CD4-positive, CD25-positive, alpha-beta regulatory T cell (primary cell): ENCODE measurements around the gene BNC1. TPM values are rescaled to one million over a fixed set of nuclear protein-coding genes. Genes with fewer than 3 reads are reported as not detected.
"Not testable (repeated sequence)": the region's sequence is repeated elsewhere in the genome, so short reads cannot be mapped to it uniquely, and the experiment has no call there.

Experiments used
- ATAC-seq, 2 donors: fragments of 150-1000 bp; cut with Tn5 transposase; one replicate each; pipeline ENCODE4 v1.10.0; 2021; ENCODE audit warnings: low read depth in 2 of 2, moderate number of reproducible peaks in 2 of 2, moderate library complexity in 1 of 2
- DNase-seq, 3 donors: peaks; one replicate each; pipeline versions ENCODE4 v3.0.0 to v3.0.0-alpha.2; 2012 to 2022; ENCODE audit warnings: mixed read lengths in 1 of 3
- H3K27ac ChIP-seq: one replicate; pipeline ENCODE4 v1.7.0; 2013; ENCODE audit warnings: mild to moderate bottlenecking, low read length; ENCODE audit not compliant: insufficient read depth, poor library complexity, severe bottlenecking
- H3K27me3 ChIP-seq: one replicate; pipeline ENCODE4 v1.7.0; 2013; ENCODE audit warnings: low read length; ENCODE audit not compliant: control insufficient read depth, insufficient read depth
- H3K36me3 ChIP-seq: one replicate; pipeline ENCODE4 v1.7.0; 2013; ENCODE audit warnings: mild to moderate bottlenecking, low read length, moderate library complexity; ENCODE audit not compliant: control insufficient read depth, insufficient read depth
- H3K4me1 ChIP-seq: 2 replicates; pipeline ENCODE4 v1.7.0; 2013; ENCODE audit warnings: mild to moderate bottlenecking, low read length; ENCODE audit not compliant: insufficient read depth, control insufficient read depth, poor library complexity, severe bottlenecking
- H3K4me3 ChIP-seq: one replicate; pipeline ENCODE4 v1.7.0; 2013; ENCODE audit warnings: low read depth, mild to moderate bottlenecking, low read length, moderate library complexity
- H3K9me3 ChIP-seq, 2 experiments: 1 replicate in 1 of 2; 2 replicates in 1 of 2; pipeline ENCODE4 v1.7.0; 2013; ENCODE audit warnings: low read length in 2 of 2, mild to moderate bottlenecking in 1 of 2, moderate library complexity in 1 of 2; ENCODE audit not compliant: control insufficient read depth in 2 of 2
- H3K27ac Mint-ChIP-seq, 3 donors: one replicate each; pipeline ENCODE4 v1.8.0; 2020 to 2022; ENCODE audit warnings: mild to moderate bottlenecking in 3 of 3, mixed read lengths in 3 of 3, moderate library complexity in 2 of 3
- H3K27me3 Mint-ChIP-seq: one replicate; pipeline ENCODE4 v1.8.0; 2022; ENCODE audit warnings: mild to moderate bottlenecking, mixed read lengths
- H3K36me3 Mint-ChIP-seq: one replicate; pipeline ENCODE4 v1.8.0; 2020; ENCODE audit warnings: mixed read lengths
- H3K4me1 Mint-ChIP-seq, 4 donors: one replicate each; pipeline ENCODE4 v1.8.0; 2020 to 2022; ENCODE audit warnings: mixed read lengths in 4 of 4, mild to moderate bottlenecking in 1 of 4
- H3K4me3 Mint-ChIP-seq, 4 donors: one replicate each; pipeline ENCODE4 v1.8.0; 2020 to 2022; ENCODE audit warnings: mild to moderate bottlenecking in 4 of 4, mixed read lengths in 4 of 4, moderate library complexity in 3 of 4
- H3K9me3 Mint-ChIP-seq, 7 donors: one replicate each; pipeline ENCODE4 v1.8.0; 2020 to 2022; ENCODE audit warnings: mixed read lengths in 7 of 7, mild to moderate bottlenecking in 3 of 7, moderate library complexity in 2 of 7
- polyA plus RNA-seq, 4 donors: library from polyadenylated mRNA; unstranded; fragments of 300-500 nt; fragmentation: Illumina TruSeq; gene quantifications; one replicate each; pipeline ENCODE4 v1.2.3, GENCODE V29; 2021
- total RNA-seq: library from RNA; stranded (reverse); gene quantifications from one replicate; pipeline ENCODE4 v1.2.3, GENCODE V29; 2022

BNC1 gene
- total and polyA plus RNA-seq, 5 donors from 2014 or later: not detected

DNA sequence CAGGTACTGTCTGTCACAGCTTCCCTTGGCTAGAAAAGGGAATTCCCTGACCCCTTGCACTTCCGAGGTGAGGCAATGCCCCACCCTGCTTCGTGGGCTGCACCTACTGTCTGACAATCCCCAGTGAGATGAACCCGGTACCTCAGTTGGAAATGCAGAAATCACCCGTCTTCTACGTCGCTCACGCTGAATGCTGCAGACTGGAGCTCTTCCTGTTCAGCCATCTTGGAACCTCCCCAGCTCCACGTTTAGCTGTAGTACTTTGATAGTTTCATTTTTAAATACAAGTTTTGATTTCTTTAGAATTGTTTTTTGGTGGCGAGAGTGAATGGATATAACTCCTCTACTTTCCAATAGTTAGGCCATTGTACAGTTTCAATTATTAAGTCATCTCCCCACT lies 59.0 kb downstream of the BNC1 start:
- Histone ChIP-seq H3K27ac (no peak overlapping the region), H3K4me1 (no peaks in the 10 kb centered on the region), H3K9me3 (no peaks in the 10 kb centered on the region), H3K27me3 (no peaks in the 10 kb centered on the region), H3K36me3 (no peaks in the 10 kb centered on the region), H3K4me3 (no peak overlapping the region)
- no peaks in the 10 kb centered on the region for H3K36me3 Mint-ChIP-seq
- H3K4me1 Mint-ChIP-seq: peaks cover 0 to 4% (median 0%) of the 10 kb centered on the region in 4 donors
- peaks cover 10% of the 10 kb centered on the region for H3K27me3 Mint-ChIP-seq
- H3K27ac Mint-ChIP-seq: no peak overlapping the region
- H3K9me3 Mint-ChIP-seq: peaks cover 0 to 2% (median 0%) of the 10 kb centered on the region in 7 donors
- H3K4me3 Mint-ChIP-seq: no peak overlapping the region
- no peak for DNase-seq
- no peak for ATAC-seq

DNA sequence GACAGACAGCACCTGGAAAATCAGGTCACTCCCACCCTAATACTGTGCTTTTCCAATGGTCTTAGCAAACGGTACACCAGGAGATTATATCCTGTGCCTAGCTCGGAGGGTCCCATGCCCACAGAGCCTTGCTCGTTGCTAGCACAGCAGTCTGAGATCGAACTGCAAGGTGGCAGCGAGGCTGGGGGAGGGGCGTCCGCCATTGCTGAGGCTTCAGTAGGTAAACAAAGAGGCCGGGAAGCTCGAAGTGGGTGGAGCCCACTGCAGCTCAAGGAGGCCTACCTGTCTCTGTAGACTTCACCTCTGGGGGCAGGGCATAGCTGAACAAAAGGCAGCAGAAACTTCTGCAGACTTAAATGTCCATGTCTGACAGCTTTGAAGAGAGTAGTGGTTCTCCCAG lies 62.7 kb downstream of the BNC1 start:
- not testable (repeated sequence) for H3K36me3 Mint-ChIP-seq, H3K27ac Mint-ChIP-seq, H3K4me1 ChIP-seq, H3K36me3 ChIP-seq, ATAC-seq, H3K4me3 Mint-ChIP-seq, H3K4me1 Mint-ChIP-seq, H3K4me3 ChIP-seq, H3K27me3 ChIP-seq, H3K9me3 Mint-ChIP-seq, H3K9me3 ChIP-seq, DNase-seq, H3K27ac ChIP-seq
- H3K27me3 Mint-ChIP-seq: peaks cover 20% of the 10 kb centered on the region

DNA sequence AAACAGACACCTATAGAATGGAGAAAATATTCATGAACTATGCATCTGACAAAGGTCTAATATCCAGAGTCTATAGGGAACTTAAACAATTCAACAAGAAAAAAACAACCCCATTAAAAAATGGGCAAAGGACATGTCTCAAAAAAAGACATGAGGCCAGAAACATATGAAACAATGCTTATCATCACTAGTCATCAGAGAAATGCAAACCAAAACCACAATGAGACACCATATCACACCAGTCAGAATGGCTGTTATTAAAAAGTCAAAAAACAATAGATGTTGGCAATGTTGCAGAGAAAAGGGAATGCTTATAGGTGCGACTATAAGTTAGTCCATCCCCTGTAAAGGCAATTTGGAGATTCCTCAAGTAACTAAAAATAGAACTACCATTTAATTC lies 65.4 kb downstream of the BNC1 start:
- H3K4me3 ChIP-seq: no peak overlapping the region
- ATAC-seq (no peak), DNase-seq (no peak)
- H3K36me3 Mint-ChIP-seq: no peaks in the 10 kb centered on the region
- no peak overlapping the region for H3K4me3 Mint-ChIP-seq
- H3K9me3 Mint-ChIP-seq: peaks cover 0 to 9% (median 2%) of the 10 kb centered on the region in 7 donors
- H3K9me3 ChIP-seq: no peaks in the 10 kb centered on the region
- H3K4me1 Mint-ChIP-seq: no peaks in the 10 kb centered on the region
- no peaks in the 10 kb centered on the region for H3K4me1 ChIP-seq
- no peak overlapping the region for H3K27ac Mint-ChIP-seq
- no peaks in the 10 kb centered on the region for H3K27me3 ChIP-seq
- no peaks in the 10 kb centered on the region for H3K36me3 ChIP-seq
- peaks cover 40% of the 10 kb centered on the region for H3K27me3 Mint-ChIP-seq
- no peak overlapping the region for H3K27ac ChIP-seq

DNA sequence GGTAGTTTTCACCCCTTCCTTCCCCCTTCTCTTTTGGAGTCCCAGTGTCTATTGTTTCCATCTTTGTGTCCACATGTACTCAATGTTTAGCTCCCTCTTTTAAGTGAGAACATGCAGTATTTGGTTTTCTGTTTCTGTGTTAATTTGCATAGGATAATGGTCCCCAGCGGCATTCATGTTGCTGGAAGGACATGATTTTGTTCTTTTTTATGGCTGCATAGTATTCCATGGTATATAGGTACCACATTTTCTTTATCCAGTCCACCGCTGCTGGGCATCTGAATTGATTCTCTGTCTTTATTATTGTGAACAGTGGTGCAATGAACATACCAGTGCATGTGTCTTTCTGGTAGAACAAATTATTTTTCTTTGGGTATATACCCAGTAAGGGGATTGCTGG lies 69.2 kb downstream of the BNC1 start:
- peaks cover 42% of the 10 kb centered on the region for H3K27me3 Mint-ChIP-seq
- Histone ChIP-seq H3K4me1 (no peaks in the 10 kb centered on the region), H3K36me3 (no peaks in the 10 kb centered on the region), H3K27me3 (peaks cover 7% of the 10 kb centered on the region), H3K4me3 (no peak overlapping the region), H3K27ac (no peak overlapping the region), H3K9me3 (no peaks in the 10 kb centered on the region)
- ATAC-seq: no peak
- no peak overlapping the region for H3K27ac Mint-ChIP-seq
- no peaks in the 10 kb centered on the region for H3K4me1 Mint-ChIP-seq
- peaks cover 0 to 7% (median 2%) of the 10 kb centered on the region in 7 donors for H3K9me3 Mint-ChIP-seq
- H3K4me3 Mint-ChIP-seq: no peak overlapping the region
- DNase-seq: no peak
- no peaks in the 10 kb centered on the region for H3K36me3 Mint-ChIP-seq

DNA sequence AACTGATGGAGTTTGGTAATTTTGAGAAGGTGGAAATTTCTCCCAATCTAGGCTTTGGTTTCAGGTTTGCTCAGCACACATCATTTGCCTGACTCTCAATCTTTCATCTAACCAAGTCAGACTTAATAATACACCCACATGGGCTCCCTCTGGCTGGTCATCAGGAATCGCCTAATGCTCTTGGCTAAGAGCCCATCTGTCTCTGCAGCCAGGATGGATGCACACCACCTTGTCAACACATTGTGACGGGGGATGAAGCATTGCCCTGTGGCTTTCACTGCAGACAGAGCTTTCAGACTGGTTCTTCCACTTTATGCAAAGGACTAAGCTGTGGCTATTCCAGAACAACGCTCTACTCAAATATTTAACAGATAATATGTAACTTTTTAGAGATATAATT lies 73.8 kb downstream of the BNC1 start:
- peaks cover 4 to 6% (median 5%) of the 10 kb centered on the region in 4 donors for H3K4me1 Mint-ChIP-seq
- no peaks in the 10 kb centered on the region for H3K9me3 ChIP-seq
- no peaks in the 10 kb centered on the region for H3K36me3 ChIP-seq
- H3K4me3 ChIP-seq: no peak overlapping the region
- peaks cover 0 to 6% (median 2%) of the 10 kb centered on the region in 7 donors for H3K9me3 Mint-ChIP-seq
- no peak overlapping the region for H3K4me3 Mint-ChIP-seq
- no peaks in the 10 kb centered on the region for H3K36me3 Mint-ChIP-seq
- peaks cover 33% of the 10 kb centered on the region for H3K27me3 Mint-ChIP-seq
- peaks cover 38% of the 10 kb centered on the region for H3K27me3 ChIP-seq
- H3K27ac ChIP-seq: no peak overlapping the region
- no peak overlapping the region for H3K27ac Mint-ChIP-seq
- DNase-seq (no peak), ATAC-seq (no peak)
- H3K4me1 ChIP-seq: peaks cover 10% of the 10 kb centered on the region

DNA sequence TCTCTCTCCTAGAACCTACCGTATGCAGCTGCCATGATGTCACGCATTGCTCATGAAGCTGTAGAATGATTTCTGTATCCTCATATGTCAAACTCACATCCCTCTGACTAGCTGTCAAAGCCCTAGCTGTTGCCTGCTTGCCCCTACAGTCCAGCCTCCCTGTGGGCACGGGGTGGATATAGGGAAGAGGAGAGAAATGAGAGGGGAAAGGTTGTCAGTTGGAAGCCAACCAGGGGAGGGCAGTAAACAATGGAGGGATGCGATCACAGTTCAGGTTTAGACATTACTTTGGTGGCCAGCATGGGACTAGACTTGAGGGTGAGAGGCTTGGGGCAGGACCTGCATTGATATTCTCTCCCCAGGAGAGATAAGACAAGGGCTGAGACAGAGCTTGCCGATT lies 75.1 kb downstream of the BNC1 start:
- peaks cover 0 to 3% (median 0%) of the 10 kb centered on the region in 7 donors for H3K9me3 Mint-ChIP-seq
- peaks cover 4 to 6% (median 5%) of the 10 kb centered on the region in 4 donors for H3K4me1 Mint-ChIP-seq
- no peak overlapping the region for H3K27ac Mint-ChIP-seq
- no peak overlapping the region for H3K4me3 Mint-ChIP-seq
- H3K36me3 Mint-ChIP-seq: no peaks in the 10 kb centered on the region
- peaks cover 10% of the 10 kb centered on the region for H3K4me1 ChIP-seq
- DNase-seq (no peak), ATAC-seq (no peak)
- no peaks in the 10 kb centered on the region for H3K9me3 ChIP-seq
- peaks cover 39% of the 10 kb centered on the region for H3K27me3 Mint-ChIP-seq
- H3K27me3 ChIP-seq: peaks cover 47% of the 10 kb centered on the region
- H3K36me3 ChIP-seq: no peaks in the 10 kb centered on the region
- H3K27ac ChIP-seq: no peak overlapping the region
- H3K4me3 ChIP-seq: no peak overlapping the region

DNA sequence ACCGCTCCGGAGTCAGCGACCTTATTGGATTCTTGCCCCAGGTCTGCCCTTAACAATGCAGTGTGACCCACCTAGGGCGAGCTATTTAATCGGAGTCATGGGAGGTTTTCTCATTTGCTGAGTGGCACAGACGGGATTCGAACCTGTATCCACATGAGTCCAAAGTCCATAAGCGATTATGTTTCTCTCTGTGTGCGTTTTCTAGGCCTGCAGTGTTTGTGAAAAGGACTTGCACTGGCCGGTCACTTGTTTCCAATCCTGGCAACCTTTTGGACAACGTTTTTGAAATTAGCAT lies 76.2 kb downstream of the BNC1 start:
- Histone ChIP-seq H3K27ac (no peak overlapping the region), H3K4me3 (no peak overlapping the region), H3K4me1 (peaks cover 10% of the 10 kb centered on the region), H3K36me3 (no peaks in the 10 kb centered on the region), H3K9me3 (no peaks in the 10 kb centered on the region), H3K27me3 (peaks cover 52% of the 10 kb centered on the region)
- H3K4me3 Mint-ChIP-seq: peak overlapping the region in 1 of 4 donors; percentile 47
- no peak for ATAC-seq
- DNase-seq: no peak
- peaks cover 41% of the 10 kb centered on the region for H3K27me3 Mint-ChIP-seq
- H3K36me3 Mint-ChIP-seq: no peaks in the 10 kb centered on the region
- peaks cover 4 to 6% (median 5%) of the 10 kb centered on the region in 4 donors for H3K4me1 Mint-ChIP-seq
- no peak overlapping the region for H3K27ac Mint-ChIP-seq
- H3K9me3 Mint-ChIP-seq: peaks cover 0 to 3% (median 0%) of the 10 kb centered on the region in 7 donors

DNA sequence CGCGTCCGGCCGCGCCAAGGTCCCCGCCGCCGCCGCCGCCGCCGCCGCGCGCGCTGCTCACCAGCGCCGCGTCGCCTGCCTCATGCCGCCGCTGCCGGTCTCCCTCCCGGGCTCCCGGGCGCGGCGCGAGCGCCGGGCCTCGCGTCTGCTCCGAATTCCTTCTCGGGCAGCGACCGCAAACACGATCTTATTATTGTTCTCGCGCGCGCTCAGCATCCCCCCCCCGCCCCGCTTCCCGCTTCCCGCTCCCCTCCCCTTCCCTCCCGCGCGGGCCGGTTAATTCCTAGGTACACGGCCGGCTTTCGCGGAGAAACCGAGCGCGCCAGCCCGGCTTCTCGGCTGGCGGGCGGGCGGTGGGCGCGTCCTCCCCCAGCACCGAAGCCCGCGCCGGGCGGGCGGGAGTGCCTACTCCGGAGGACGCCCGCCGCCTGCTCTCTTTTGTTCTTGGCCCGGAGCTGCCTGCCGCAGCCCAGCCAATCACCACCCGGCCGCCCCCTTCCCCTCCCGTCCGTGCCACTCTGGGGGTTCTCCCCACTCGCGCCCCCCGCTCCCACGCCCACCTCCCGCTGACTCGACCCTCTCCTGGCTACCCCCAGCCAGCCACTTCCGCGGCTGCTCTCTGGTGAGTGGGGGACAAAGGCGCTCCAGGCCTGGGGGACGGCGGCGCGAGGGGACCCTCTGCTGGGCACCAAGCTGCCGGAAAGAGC lies 76.7 kb downstream of the BNC1 start, which contains the start of gene HDGFL3:
Gene HDGFL3 (minus strand): TSS at position 164 of the 707 bp plus-strand sequence. CDS start 409 bp downstream, outside the sequence.
- peaks cover 10% of the 10 kb centered on the region for H3K4me1 ChIP-seq
- Mint-ChIP-seq H3K9me3 (peaks cover 0 to 3% (median 0%) of the 10 kb centered on the region in 7 donors), H3K4me1 (peaks cover 4 to 6% (median 5%) of the 10 kb centered on the region in 4 donors), H3K4me3 (peak within 1 kb of the TSS; percentile 69 to 86 (median 84)), H3K36me3 (no peaks in the 10 kb centered on the region), H3K27me3 (peaks cover 44% of the 10 kb centered on the region), H3K27ac (no peak within 1 kb of the TSS)
- H3K36me3 ChIP-seq: no peaks in the 10 kb centered on the region
- peak in 1 of 3 donors; percentile 1 for DNase-seq
- no peak within 1 kb of the TSS for H3K4me3 ChIP-seq
- no peak within 1 kb of the TSS for H3K27ac ChIP-seq
- ATAC-seq: peak in 1 of 2 donors; percentile 34
- H3K9me3 ChIP-seq: no peaks in the 10 kb centered on the region
- H3K27me3 ChIP-seq: peaks cover 52% of the 10 kb centered on the region
